ENCODE results near the gene MYO3B. TPM values are rescaled to one million over a fixed set of nuclear protein-coding genes. Genes with fewer than 3 reads are reported as not detected.

The MYO3B gene
- total RNA-seq, 1 donor from 2014 or later: not detected

DNA sequence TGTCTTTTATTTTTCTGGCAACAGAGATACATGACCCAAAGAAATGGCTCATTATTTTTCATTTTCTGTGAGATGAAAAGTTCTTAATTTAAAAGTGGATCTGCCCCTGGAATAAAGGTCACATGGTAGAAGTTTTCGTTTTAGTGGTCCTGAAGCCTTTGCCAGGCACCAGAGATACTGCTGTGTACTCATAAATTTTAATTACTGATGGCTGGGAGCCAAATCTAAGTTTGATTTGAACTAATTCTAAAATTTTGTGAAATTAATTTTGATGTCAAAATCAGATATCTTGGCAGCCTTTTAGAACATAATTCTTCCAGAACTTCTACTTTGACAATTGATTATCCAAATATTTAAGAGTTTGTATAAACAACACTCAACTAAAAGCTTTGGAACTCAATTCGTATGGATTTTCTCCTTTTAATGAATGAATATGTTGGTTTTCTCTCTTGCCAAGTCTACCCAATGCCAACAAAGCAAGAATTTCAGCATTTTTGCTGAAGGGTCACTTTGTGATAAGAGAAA, 408.7 kb downstream of the MYO3B start:
- Histone ChIP-seq H3K27ac (no peak overlapping the region), H3K4me1 (no peaks in the 10 kb centered on the region), H3K9me3 (no peaks in the 10 kb centered on the region), H3K4me3 (no peak overlapping the region), H3K27me3 (ENCODE audit: low read depth) (no peaks in the 10 kb centered on the region), H3K36me3 (no peaks in the 10 kb centered on the region)
- intact Hi-C loops (cut with DNase I): no loop called here
- ATAC-seq: no peak
- TF ChIP-seq, protein P1, sequence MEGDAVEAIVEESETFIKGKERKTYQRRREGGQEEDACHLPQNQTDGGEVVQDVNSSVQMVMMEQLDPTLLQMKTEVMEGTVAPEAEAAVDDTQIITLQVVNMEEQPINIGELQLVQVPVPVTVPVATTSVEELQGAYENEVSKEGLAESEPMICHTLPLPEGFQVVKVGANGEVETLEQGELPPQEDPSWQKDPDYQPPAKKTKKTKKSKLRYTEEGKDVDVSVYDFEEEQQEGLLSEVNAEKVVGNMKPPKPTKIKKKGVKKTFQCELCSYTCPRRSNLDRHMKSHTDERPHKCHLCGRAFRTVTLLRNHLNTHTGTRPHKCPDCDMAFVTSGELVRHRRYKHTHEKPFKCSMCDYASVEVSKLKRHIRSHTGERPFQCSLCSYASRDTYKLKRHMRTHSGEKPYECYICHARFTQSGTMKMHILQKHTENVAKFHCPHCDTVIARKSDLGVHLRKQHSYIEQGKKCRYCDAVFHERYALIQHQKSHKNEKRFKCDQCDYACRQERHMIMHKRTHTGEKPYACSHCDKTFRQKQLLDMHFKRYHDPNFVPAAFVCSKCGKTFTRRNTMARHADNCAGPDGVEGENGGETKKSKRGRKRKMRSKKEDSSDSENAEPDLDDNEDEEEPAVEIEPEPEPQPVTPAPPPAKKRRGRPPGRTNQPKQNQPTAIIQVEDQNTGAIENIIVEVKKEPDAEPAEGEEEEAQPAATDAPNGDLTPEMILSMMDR (IDR thresholded peaks at IDR 0.05): no peak
- DNase-seq: no peak

DNA sequence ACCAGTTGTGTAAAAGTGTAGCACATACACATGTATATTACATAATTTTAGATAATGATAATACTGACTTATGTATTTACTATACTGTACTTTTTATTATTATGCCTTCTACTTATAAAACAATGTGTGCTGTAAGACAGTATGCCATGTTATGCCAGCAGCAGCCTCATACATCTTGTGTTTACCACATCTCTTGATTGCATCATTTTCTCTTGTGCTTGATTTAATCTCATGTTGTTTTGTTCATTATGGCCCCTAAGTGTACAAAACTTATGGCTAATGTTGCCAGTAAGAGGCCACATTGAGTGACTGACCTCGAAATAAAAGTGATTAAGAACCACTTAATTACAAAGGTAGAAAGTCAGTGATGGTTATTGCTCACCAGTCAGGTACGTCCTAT, 409.2 kb downstream of the MYO3B start:
- intact Hi-C loops (cut with DNase I): no loop called here
- no peaks in the 10 kb centered on the region for H3K27me3 ChIP-seq (ENCODE audit: low read depth)
- DNase-seq (no peak), ATAC-seq (no peak)
- TF ChIP-seq, protein P1 (IDR thresholded peaks at IDR 0.05): no peak
- no peaks in the 10 kb centered on the region for H3K36me3 ChIP-seq
- H3K9me3 ChIP-seq: no peaks in the 10 kb centered on the region
- no peak overlapping the region for H3K27ac ChIP-seq
- no peak overlapping the region for H3K4me3 ChIP-seq
- no peaks in the 10 kb centered on the region for H3K4me1 ChIP-seq

DNA sequence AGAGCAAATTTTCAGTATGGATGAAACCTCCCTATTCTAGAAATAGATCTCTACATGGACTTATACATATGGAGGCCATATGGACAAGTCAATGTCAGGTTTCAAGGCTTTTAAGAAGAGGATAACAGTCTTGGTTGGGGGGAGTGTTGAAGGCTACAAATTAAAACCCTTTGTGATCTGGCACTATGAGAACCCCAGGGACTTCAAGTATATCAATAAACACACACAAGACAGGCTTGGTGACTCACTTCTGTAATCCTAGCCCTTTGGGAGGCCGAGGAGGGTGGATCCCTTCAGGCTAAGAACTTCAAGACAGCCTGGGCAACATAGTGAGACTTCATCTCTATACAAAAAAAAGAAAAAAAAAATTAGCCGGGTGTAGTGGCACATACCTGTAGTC, 410.0 kb downstream of the MYO3B start:
- no peaks in the 10 kb centered on the region for H3K4me1 ChIP-seq
- intact Hi-C loops (cut with DNase I): no loop called here
- H3K27ac ChIP-seq: no peak overlapping the region
- TF ChIP-seq, protein P1 (IDR thresholded peaks at IDR 0.05): no peak
- H3K9me3 ChIP-seq: no peaks in the 10 kb centered on the region
- no peak for DNase-seq
- no peak overlapping the region for H3K4me3 ChIP-seq
- no peaks in the 10 kb centered on the region for H3K27me3 ChIP-seq (ENCODE audit: low read depth)
- ATAC-seq: no peak
- H3K36me3 ChIP-seq: no peaks in the 10 kb centered on the region

DNA sequence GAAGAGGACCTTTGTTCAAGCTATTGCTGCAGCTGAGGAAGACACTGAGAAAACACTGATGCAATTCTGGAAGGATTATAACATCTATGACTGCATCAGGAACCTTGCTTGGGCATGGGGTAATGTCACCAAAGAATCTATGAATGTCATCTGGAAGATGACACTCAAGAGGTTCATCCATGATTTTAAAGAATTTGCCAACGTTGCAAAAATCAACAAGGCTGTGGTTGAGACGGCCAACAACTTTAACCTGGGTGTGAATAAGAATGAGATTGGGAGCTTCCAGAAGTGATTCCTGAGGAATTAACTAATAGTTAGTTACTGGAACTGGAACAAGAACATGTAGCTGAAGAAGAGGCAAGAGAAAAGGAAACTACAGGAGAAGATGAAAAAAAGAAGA, 410.8 kb downstream of the MYO3B start:
- intact Hi-C loops (cut with DNase I): no loop called here

DNA sequence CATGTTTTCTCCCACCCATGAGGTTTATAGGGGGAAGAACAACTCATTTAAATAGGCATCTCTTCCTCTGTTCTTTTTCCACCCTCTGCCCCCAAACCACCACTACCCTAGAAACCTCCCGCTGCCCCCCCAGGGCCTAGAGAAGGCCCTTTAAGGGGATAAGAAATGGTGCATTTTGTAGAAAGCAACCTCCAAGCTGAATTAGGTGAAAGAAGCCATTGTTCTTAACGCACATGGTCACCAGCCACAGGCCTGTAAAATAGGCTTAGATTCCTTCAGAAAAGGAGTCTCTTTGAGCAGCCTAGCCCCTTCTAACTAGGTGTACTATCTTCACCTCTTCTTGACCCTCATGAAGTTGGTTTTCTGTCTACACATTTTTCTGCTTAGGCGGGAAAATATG, 418.6 kb downstream of the MYO3B start:
- H3K4me3 ChIP-seq: no peak overlapping the region
- H3K36me3 ChIP-seq: no peaks in the 10 kb centered on the region
- ATAC-seq (no peak), DNase-seq (no peak)
- intact Hi-C loops (cut with DNase I): no loop called here
- TF ChIP-seq, protein P1 (IDR thresholded peaks at IDR 0.05): no peak
- no peaks in the 10 kb centered on the region for H3K9me3 ChIP-seq
- H3K27me3 ChIP-seq (ENCODE audit: low read depth): no peaks in the 10 kb centered on the region
- H3K4me1 ChIP-seq: no peaks in the 10 kb centered on the region
- H3K27ac ChIP-seq: no peak overlapping the region

More for the DNA sequence above, 410.8 kb downstream of the MYO3B start:
- Histone ChIP-seq H3K36me3 (no peaks in the 10 kb centered on the region), H3K4me1 (no peaks in the 10 kb centered on the region), H3K9me3 (no peaks in the 10 kb centered on the region), H3K27me3 (ENCODE audit: low read depth) (no peaks in the 10 kb centered on the region), H3K4me3 (no peak overlapping the region), H3K27ac (no peak overlapping the region)
- TF ChIP-seq, protein P1 (IDR thresholded peaks at IDR 0.05): no peak
- ATAC-seq (no peak), DNase-seq (no peak)

DNA sequence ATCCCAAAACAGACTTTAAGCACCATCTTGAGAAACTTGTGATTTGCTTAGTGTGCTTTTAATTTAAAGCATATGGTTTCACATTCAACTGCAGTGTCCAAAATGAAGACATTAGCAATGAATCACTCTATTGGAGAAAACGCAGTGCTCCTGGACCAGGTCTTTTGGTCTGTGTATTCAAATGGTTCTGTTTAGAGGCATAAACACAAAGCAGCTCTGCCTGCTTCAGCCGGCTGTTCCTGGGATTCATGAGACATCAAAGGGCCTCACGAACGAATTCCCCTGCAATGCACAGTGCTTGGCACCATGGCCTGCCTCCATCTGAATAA, 420.1 kb downstream of the MYO3B start:
- intact Hi-C loops (cut with DNase I): no loop called here
- TF ChIP-seq, protein P1 (IDR thresholded peaks at IDR 0.05): no peak
- DNase-seq (no peak), ATAC-seq (no peak)
- H3K27me3 ChIP-seq (ENCODE audit: low read depth): no peaks in the 10 kb centered on the region
- no peak overlapping the region for H3K27ac ChIP-seq
- no peaks in the 10 kb centered on the region for H3K36me3 ChIP-seq
- no peaks in the 10 kb centered on the region for H3K9me3 ChIP-seq
- H3K4me3 ChIP-seq: no peak overlapping the region
- H3K4me1 ChIP-seq: no peaks in the 10 kb centered on the region

Data from lower lobe of right lung (tissue), 2 donors.